GM12864 (cell line): ENCODE results near the gene SCAMP4.

Source experiments
- DNase-seq: peaks from one replicate; pipeline ENCODE4 v3.0.0-alpha.2; 2011; ENCODE audit warnings: low read depth
- H3K4me3 ChIP-seq: 2 replicates; pipeline ENCODE4 v1.5.1; 2011; ENCODE audit warnings: mild to moderate bottlenecking, low read depth, low read length, control low read depth
- TF ChIP-seq, protein P1 (sequence below): IDR thresholded peaks from 2 replicates; pipeline ENCODE4 v1.5.1; 2011; ENCODE audit warnings: low read depth, mild to moderate bottlenecking, moderate library complexity, low read length, control low read depth, inconsistent platforms; ENCODE audit errors: missing control alignments

Gene SCAMP4

DNA sequence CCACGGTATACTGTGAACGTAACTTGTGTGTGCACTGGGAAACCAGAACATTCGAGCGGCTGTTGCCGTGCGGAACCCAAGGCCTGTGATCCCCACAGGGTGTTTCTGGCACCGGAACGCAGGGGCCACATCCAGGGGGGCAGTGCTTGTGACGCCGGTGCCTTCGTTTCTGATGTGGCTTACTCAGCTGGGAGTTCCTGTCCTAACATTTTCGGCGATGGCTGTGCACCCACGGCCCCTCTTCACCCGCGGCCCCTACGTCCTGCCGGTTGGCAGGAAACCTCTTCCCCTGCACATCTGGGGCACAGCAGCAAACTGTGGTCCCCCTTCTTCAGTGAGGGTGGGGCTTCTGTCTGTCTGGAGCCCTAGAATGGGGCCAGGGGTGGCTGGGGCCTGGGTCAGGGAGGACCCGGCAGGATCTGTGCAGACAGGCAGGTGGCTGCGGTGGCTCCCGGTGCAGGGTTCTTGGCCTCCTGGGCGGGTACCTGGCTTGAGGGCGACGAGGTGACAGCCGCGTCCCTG lies 61.9 kb downstream of the SCAMP4 start:
- DNase-seq = no peak
- TF ChIP-seq, protein P1, sequence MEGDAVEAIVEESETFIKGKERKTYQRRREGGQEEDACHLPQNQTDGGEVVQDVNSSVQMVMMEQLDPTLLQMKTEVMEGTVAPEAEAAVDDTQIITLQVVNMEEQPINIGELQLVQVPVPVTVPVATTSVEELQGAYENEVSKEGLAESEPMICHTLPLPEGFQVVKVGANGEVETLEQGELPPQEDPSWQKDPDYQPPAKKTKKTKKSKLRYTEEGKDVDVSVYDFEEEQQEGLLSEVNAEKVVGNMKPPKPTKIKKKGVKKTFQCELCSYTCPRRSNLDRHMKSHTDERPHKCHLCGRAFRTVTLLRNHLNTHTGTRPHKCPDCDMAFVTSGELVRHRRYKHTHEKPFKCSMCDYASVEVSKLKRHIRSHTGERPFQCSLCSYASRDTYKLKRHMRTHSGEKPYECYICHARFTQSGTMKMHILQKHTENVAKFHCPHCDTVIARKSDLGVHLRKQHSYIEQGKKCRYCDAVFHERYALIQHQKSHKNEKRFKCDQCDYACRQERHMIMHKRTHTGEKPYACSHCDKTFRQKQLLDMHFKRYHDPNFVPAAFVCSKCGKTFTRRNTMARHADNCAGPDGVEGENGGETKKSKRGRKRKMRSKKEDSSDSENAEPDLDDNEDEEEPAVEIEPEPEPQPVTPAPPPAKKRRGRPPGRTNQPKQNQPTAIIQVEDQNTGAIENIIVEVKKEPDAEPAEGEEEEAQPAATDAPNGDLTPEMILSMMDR = no peak
- H3K4me3 ChIP-seq = no peak overlapping the region

GRCh38 chr19:1968279-1969175 lies 63.3 kb downstream of the SCAMP4 start:
- H3K4me3 ChIP-seq = no peak overlapping the region
- no peak for DNase-seq
- TF ChIP-seq, protein P1 = no peak

GRCh38 chr19:1969176-1970002 lies 64.2 kb downstream of the SCAMP4 start:
- no peak overlapping the region for H3K4me3 ChIP-seq
- DNase-seq = no peak
- TF ChIP-seq, protein P1 = no peak

DNA sequence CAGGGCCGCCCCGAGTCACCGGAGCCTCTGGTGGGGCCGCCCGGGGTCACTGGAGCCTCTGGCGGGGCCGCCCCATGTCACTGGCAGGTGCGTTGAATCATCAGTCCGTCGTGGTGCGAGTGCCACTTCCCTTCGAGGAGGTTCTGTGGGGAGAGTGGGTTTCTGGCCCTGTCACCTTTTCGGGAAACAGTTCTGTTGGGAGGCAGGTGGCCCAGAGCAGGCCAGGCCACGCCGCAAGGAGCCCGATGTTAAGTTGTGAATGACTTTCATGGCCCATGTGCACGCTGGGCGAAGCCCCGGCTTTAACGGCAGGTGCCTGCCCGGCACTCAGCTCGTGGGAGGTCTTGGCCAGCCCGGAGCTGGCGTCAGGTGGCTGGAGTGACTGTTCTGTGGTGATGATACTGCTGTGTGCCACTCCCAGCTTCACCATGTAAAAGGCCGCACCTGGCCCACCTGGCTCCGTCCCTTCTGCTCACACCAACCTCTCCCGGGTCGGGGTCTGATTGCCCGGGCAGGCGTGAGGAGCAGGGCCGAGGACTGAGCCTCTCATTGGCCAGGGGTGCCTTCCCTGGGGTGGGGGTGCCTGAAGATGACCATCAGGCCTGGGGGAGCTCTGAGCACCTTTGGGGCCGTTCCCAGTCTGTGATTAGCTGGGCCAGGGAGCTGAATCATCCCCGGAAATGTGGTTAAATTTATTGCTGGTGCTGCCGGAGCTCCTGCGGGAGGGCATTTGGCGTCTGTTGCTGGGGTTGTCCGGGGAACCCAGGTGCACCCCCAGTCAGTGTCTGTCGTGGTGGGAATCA lies 65.0 kb downstream of the SCAMP4 start:
- TF ChIP-seq, protein P1 = no peak
- no peak for DNase-seq
- no peak overlapping the region for H3K4me3 ChIP-seq

DNA sequence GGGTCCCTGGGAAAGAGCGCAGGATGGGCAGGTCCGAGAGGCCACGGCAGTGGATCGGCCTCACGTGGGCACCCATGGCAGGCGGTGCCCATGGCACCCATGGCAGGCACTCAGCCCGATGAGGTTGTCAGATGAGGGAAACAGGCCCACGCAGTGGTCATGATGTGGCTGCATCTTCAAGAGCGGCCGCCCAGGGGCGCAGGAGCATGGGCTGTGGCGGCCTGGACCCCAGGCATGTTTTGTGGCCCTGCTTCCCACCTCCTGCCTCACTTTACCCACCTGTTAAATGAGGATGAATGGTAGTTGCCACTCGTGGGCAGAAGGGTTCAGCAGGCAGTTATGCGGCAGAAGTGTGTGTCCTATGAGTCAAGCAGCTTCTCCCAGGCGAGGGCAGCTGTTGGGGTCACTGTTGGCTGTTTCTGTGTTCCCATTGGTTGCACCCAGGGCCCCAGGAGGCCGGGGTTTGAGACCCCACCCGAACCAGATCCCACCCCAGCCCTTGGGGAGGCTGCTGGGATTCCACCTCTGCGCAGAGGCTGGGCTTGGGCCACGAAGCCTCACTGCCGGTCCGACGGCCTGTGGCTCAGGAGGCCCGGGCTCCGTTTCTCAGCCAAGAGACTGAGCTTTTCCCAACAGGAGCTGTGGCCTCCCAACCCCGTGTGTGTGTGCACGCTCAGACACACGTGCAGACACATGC lies 65.8 kb downstream of the SCAMP4 start:
- TF ChIP-seq, protein P1 = no peak
- no peak for DNase-seq
- no peak overlapping the region for H3K4me3 ChIP-seq
